HepG2 (cell line): ENCODE results near the gene ANLN.

Experiments used
- CTCF ChIP-seq: sonication (generic); formaldehyde crosslinking; IDR thresholded peaks from 2 replicates; pipeline ENCODE4 v1.5.0; 2020; ENCODE audit warnings: mild to moderate bottlenecking, missing genetic modification reagents, moderate library complexity
- ELF3 ChIP-seq: IDR thresholded peaks from 2 replicates; pipeline ENCODE4 v1.6.1; 2016; ENCODE audit warnings: missing genetic modification reagents, missing compliant biosample characterization
- GPBP1L1 ChIP-seq: sonication (generic); formaldehyde crosslinking; IDR thresholded peaks from 2 replicates; pipeline ENCODE4 v1.5.0; 2020; ENCODE audit warnings: mild to moderate bottlenecking, missing genetic modification reagents
- HNF1A ChIP-seq, 2 experiments: sonication (generic) in 1 of 2; formaldehyde crosslinking in 1 of 2; IDR thresholded peaks; 2 replicates each; pipeline versions ENCODE4 v1.4.0 to v1.6.1; 2016 to 2020; ENCODE audit warnings: borderline replicate concordance in 1 of 2, low read depth in 1 of 2, mild to moderate bottlenecking in 1 of 2, missing genetic modification reagents in 1 of 2
- NFIC ChIP-seq: IDR thresholded peaks from 2 replicates; pipeline ENCODE4 v1.6.1; 2012; ENCODE audit warnings: mild to moderate bottlenecking, low read length, inconsistent platforms
- POLR2A ChIP-seq, 2 experiments: IDR thresholded peaks; 2 replicates each; pipeline ENCODE4 v1.6.1; 2011; ENCODE audit warnings: low read depth in 2 of 2, low read length in 2 of 2, mild to moderate bottlenecking in 1 of 2, moderate library complexity in 1 of 2; ENCODE audit not compliant: insufficient read depth in 1 of 2
- SIN3A ChIP-seq: IDR thresholded peaks from 2 replicates; pipeline ENCODE4 v1.6.1; 2011; ENCODE audit warnings: low read depth, mild to moderate bottlenecking, control low read depth, low read length, borderline replicate concordance
- TARDBP ChIP-seq: sonication (generic); formaldehyde crosslinking; IDR thresholded peaks from 2 replicates; pipeline ENCODE4 v1.8.0; 2022; ENCODE audit warnings: mild to moderate bottlenecking, missing genetic modification reagents
- YEATS4 ChIP-seq: sonication (generic); formaldehyde crosslinking; IDR thresholded peaks from 2 replicates; pipeline ENCODE4 v1.4.0; 2020; ENCODE audit warnings: missing genetic modification reagents, borderline replicate concordance
- ZHX1 ChIP-seq: sonication (generic); formaldehyde crosslinking; IDR thresholded peaks from 2 replicates; pipeline ENCODE4 v1.8.1; 2022; ENCODE audit warnings: low read depth, mild to moderate bottlenecking, missing genetic modification reagents
- ZIK1 ChIP-seq: sonication (generic); formaldehyde crosslinking; IDR thresholded peaks from 2 replicates; pipeline ENCODE4 v1.5.0; 2020; ENCODE audit warnings: mild to moderate bottlenecking, low read depth, missing genetic modification reagents, borderline replicate concordance
- ZNF256 ChIP-seq: sonication (generic); formaldehyde crosslinking; conservative IDR thresholded peaks from 2 replicates; pipeline ENCODE4 v1.4.0; 2020; ENCODE audit warnings: missing genetic modification reagents
- ZNF503 ChIP-seq: sonication (generic); formaldehyde crosslinking; IDR thresholded peaks from 2 replicates; pipeline ENCODE4 v1.4.0; 2020; ENCODE audit warnings: missing genetic modification reagents

- TF ChIP-seq TARDBP (CRISPR knock-in tag) (no peak), POLR2A (IDR thresholded peaks at IDR 0.05; ENCODE audit: insufficient read depth in 1 of 2, low read depth in 2 of 2, low read length in 2 of 2) (no peak), HNF1A (IDR thresholded peaks at IDR 0.05; ENCODE audit: low read depth) (no peak), HNF1A (CRISPR knock-in tag; IDR thresholded peaks at IDR 0.05; ENCODE audit: borderline replicate concordance) (no peak), GPBP1L1 (no peak), ELF3 (CRISPR knock-in tag) (no peak), ZHX1 (CRISPR knock-in tag) (no peak), YEATS4 (CRISPR knock-in tag) (no peak), NFIC (no peak), CTCF (peak; percentile 27; the same call in 1 of the 2 replicates), ZNF503 (no peak), SIN3A (no peak), ZIK1 (no peak), ZNF256 (CRISPR knock-in tag) (no peak)
Observed at GRCh38 chr7:36440880-36441279, 51.2 kb downstream of the ANLN start.
